ENCODE measurements around the gene C16orf74.
A peak's percentile ranks its signal among the peaks of the same experiment; 100 is the strongest.

The C16orf74 gene

GRCh38 chr16:85746460-85747215 is 4.3 kb downstream of the C16orf74 start:
- peaks cover 59% of the 10 kb centered on the region for H3K27me3 ChIP-seq (ENCODE audit: control insufficient read depth, low read length)
- peaks cover 40% of the 10 kb centered on the region for H3K4me1 ChIP-seq (ENCODE audit: control insufficient read depth, low read length)
- no peak overlapping the region for H3K4me3 ChIP-seq (ENCODE audit: low read length)
- H3K4me2 ChIP-seq (ENCODE audit: low read length), result no peak overlapping the region
- H3K9me3 ChIP-seq (ENCODE audit: control insufficient read depth, insufficient read depth, low read length), result no peaks in the 10 kb centered on the region
- no peaks in the 10 kb centered on the region for H3K36me3 ChIP-seq (ENCODE audit: control insufficient read depth, low read length)
- 0 out of 2 replicates have a peak, but pooled peaks have one; percentile 17 for TF ChIP-seq EZH2phosphoT487 (IDR thresholded peaks at IDR 0.05; ENCODE audit: borderline replicate concordance, low read length)
- no peak for TF ChIP-seq CTCF (IDR thresholded peaks at IDR 0.05; ENCODE audit: low read depth, low read length, poor library complexity, severe bottlenecking)
- no peaks in the 10 kb centered on the region for H3K79me2 ChIP-seq (ENCODE audit: control insufficient read depth, low read length)
- H4K20me1 ChIP-seq (ENCODE audit: control insufficient read depth, insufficient read depth, low read depth, low read length), result peaks cover 12% of the 10 kb centered on the region; the same call in 1 of the 2 replicates
- H3K9me2 ChIP-seq (replicated peaks; ENCODE audit: control insufficient read depth, low read length), result no peaks in the 10 kb centered on the region
- peaks cover 7% of the 10 kb centered on the region for H3F3A ChIP-seq (ENCODE audit: control insufficient read depth, insufficient read depth)
- no peak overlapping the region for H3K27ac ChIP-seq (ENCODE audit: low read depth, low read length)

- H3K4me2 ChIP-seq (ENCODE audit: low read length), result no peak overlapping the region
- no peak overlapping the region for H3K27ac ChIP-seq (ENCODE audit: low read depth, low read length)
- no peaks in the 10 kb centered on the region for H3K9me3 ChIP-seq (ENCODE audit: control insufficient read depth, insufficient read depth, low read length)
- H3K36me3 ChIP-seq (ENCODE audit: control insufficient read depth, low read length), result no peaks in the 10 kb centered on the region
- H3K9me2 ChIP-seq (replicated peaks; ENCODE audit: control insufficient read depth, low read length), result no peaks in the 10 kb centered on the region
- no peaks in the 10 kb centered on the region for H3F3A ChIP-seq (ENCODE audit: control insufficient read depth, insufficient read depth)
- H3K4me3 ChIP-seq (ENCODE audit: low read length), result no peak overlapping the region
- H3K4me1 ChIP-seq (ENCODE audit: control insufficient read depth, low read length), result peaks cover 16% of the 10 kb centered on the region
- H3K27me3 ChIP-seq (ENCODE audit: control insufficient read depth, low read length), result peaks cover 49% of the 10 kb centered on the region
- no peak for TF ChIP-seq CTCF (IDR thresholded peaks at IDR 0.05; ENCODE audit: low read depth, low read length, poor library complexity, severe bottlenecking)
- no peak for TF ChIP-seq EZH2phosphoT487 (IDR thresholded peaks at IDR 0.05; ENCODE audit: borderline replicate concordance, low read length)
- no peaks in the 10 kb centered on the region for H4K20me1 ChIP-seq (ENCODE audit: control insufficient read depth, insufficient read depth, low read depth, low read length)
- no peaks in the 10 kb centered on the region for H3K79me2 ChIP-seq (ENCODE audit: control insufficient read depth, low read length)
Observed at GRCh38 chr16:85738923-85739715, 11.8 kb downstream of the C16orf74 start.

GRCh38 chr16:85736921-85737320 is 14.0 kb downstream of the C16orf74 start:
- H3K4me3 ChIP-seq (ENCODE audit: low read length), result no peak overlapping the region
- no peaks in the 10 kb centered on the region for H3F3A ChIP-seq (ENCODE audit: control insufficient read depth, insufficient read depth)
- no peaks in the 10 kb centered on the region for H3K79me2 ChIP-seq (ENCODE audit: control insufficient read depth, low read length)
- H3K36me3 ChIP-seq (ENCODE audit: control insufficient read depth, low read length), result no peaks in the 10 kb centered on the region
- H3K27me3 ChIP-seq (ENCODE audit: control insufficient read depth, low read length), result peaks cover 50% of the 10 kb centered on the region
- no peak overlapping the region for H3K27ac ChIP-seq (ENCODE audit: low read depth, low read length)
- TF ChIP-seq EZH2phosphoT487 (IDR thresholded peaks at IDR 0.05; ENCODE audit: borderline replicate concordance, low read length), result no peak
- TF ChIP-seq CTCF (IDR thresholded peaks at IDR 0.05; ENCODE audit: low read depth, low read length, poor library complexity, severe bottlenecking), result no peak
- no peak overlapping the region for H3K4me2 ChIP-seq (ENCODE audit: low read length)
- no peaks in the 10 kb centered on the region for H4K20me1 ChIP-seq (ENCODE audit: control insufficient read depth, insufficient read depth, low read depth, low read length)
- H3K9me2 ChIP-seq (replicated peaks; ENCODE audit: control insufficient read depth, low read length), result no peaks in the 10 kb centered on the region
- peaks cover 16% of the 10 kb centered on the region for H3K4me1 ChIP-seq (ENCODE audit: control insufficient read depth, low read length)
- no peaks in the 10 kb centered on the region for H3K9me3 ChIP-seq (ENCODE audit: control insufficient read depth, insufficient read depth, low read length)
